Measurements from ENCODE around the gene OTOF.

DNA sequence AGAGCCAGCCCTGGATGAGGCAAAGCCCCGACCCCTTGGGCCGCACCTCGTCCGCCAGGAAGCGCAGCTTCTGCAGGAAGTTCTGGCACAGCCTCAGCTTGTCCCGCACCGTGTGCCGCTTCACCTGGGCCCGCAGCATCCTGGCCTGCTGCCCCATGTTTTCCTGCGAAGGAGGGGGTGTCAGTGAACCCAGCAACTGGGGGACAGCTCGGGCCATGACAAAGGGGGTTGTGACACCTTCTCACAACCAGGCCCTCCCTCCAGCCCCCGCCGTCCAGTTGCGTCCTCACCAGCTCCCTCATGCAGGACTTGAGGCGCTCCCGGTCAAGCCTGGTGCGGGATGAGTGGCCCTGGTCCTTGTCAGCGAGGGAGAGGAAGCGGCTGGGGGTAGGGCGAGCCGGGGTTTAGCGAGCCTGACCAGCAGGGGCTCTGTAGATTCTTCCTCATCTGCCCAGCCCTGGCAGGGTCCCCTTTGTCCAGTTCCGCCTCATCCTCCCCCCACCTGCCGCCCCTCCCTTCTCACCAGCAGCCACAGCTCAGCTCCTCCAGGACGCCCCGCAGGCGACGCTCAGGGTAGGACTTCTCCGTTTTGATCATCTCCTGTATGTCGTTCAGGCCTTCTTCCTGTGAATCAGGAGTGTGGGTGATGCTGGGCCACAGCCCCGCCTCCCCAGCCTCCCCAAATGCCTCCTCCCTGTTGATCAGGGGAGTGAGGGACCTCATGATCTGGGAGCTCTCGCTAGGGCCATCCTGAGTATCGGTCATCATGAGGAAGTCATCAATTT lies 606 bp downstream of the OTOF start:
- TF ChIP-seq, protein P1, sequence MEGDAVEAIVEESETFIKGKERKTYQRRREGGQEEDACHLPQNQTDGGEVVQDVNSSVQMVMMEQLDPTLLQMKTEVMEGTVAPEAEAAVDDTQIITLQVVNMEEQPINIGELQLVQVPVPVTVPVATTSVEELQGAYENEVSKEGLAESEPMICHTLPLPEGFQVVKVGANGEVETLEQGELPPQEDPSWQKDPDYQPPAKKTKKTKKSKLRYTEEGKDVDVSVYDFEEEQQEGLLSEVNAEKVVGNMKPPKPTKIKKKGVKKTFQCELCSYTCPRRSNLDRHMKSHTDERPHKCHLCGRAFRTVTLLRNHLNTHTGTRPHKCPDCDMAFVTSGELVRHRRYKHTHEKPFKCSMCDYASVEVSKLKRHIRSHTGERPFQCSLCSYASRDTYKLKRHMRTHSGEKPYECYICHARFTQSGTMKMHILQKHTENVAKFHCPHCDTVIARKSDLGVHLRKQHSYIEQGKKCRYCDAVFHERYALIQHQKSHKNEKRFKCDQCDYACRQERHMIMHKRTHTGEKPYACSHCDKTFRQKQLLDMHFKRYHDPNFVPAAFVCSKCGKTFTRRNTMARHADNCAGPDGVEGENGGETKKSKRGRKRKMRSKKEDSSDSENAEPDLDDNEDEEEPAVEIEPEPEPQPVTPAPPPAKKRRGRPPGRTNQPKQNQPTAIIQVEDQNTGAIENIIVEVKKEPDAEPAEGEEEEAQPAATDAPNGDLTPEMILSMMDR (conservative IDR thresholded peaks at IDR 0.05 in 1 of 2, IDR thresholded peaks at IDR 0.05 in 1 of 2; ENCODE audit: low read depth in 1 of 2, low read length in 2 of 2), result no peak
- no peak for TF ChIP-seq EZH2 (IDR thresholded peaks at IDR 0.05; ENCODE audit: low read length, missing control alignments)
